Osteocyte (in vitro differentiated cells): ENCODE measurements around the gene THUMPD1. TPM values are rescaled to one million over a fixed set of nuclear protein-coding genes. Genes with fewer than 3 reads are reported as not detected.
"Not testable (repeated sequence)": the region's sequence is repeated elsewhere in the genome, so short reads cannot be mapped to it uniquely, and the experiment has no call there.

Experiments used
- DNase-seq: peaks from one replicate; pipeline ENCODE4 v3.0.0; 2021; ENCODE audit warnings: mixed read lengths; ENCODE audit not compliant: unreplicated experiment; ENCODE audit errors: extremely low spot score
- H3K27ac Mint-ChIP-seq: one replicate; pipeline ENCODE4 v1.8.0; 2021; ENCODE audit warnings: mild to moderate bottlenecking, mixed read lengths; ENCODE audit not compliant: unreplicated experiment
- H3K27me3 Mint-ChIP-seq: one replicate; pipeline ENCODE4 v1.8.0; 2021; ENCODE audit warnings: mixed read lengths; ENCODE audit not compliant: unreplicated experiment
- H3K36me3 Mint-ChIP-seq: one replicate; pipeline ENCODE4 v1.8.0; 2021; ENCODE audit warnings: mixed read lengths; ENCODE audit not compliant: unreplicated experiment
- H3K4me1 Mint-ChIP-seq: one replicate; pipeline ENCODE4 v1.8.0; 2021; ENCODE audit warnings: mixed read lengths; ENCODE audit not compliant: unreplicated experiment
- H3K4me3 Mint-ChIP-seq: one replicate; pipeline ENCODE4 v1.8.0; 2021; ENCODE audit warnings: mild to moderate bottlenecking, moderate library complexity, mixed read lengths; ENCODE audit not compliant: unreplicated experiment
- H3K9me3 Mint-ChIP-seq: one replicate; pipeline ENCODE4 v1.8.0; 2021; ENCODE audit warnings: mixed read lengths; ENCODE audit not compliant: unreplicated experiment
- CTCF ChIP-seq: fragments of 200-600 bp; sonication (generic); IDR thresholded peaks from 2 replicates; pipeline ENCODE4 v1.5.0; 2021; ENCODE audit warnings: antibody characterized with exemption, mild to moderate bottlenecking, moderate library complexity
- total RNA-seq: library from RNA; stranded (reverse); gene quantifications from 2 replicates; pipeline ENCODE4 v1.2.1, GENCODE V29; 2021

THUMPD1 gene
- total RNA-seq, 1 donor from 2014 or later: 36.3 TPM

GRCh38 chr16:20696618-20697017, 45.0 kb downstream of the THUMPD1 start:
- no peak for TF ChIP-seq CTCF
- Mint-ChIP-seq H3K9me3 (no peaks in the 10 kb centered on the region), H3K4me1 (peaks cover 2% of the 10 kb centered on the region), H3K4me3 (no peak overlapping the region), H3K27ac (no peak overlapping the region), H3K36me3 (no peaks in the 10 kb centered on the region), H3K27me3 (no peaks in the 10 kb centered on the region)
- no peak for DNase-seq

GRCh38 chr16:20695024-20695423, 46.6 kb downstream of the THUMPD1 start:
- Mint-ChIP-seq H3K4me1 (peaks cover 2% of the 10 kb centered on the region), H3K36me3 (no peaks in the 10 kb centered on the region), H3K4me3 (no peak overlapping the region), H3K27ac (no peak overlapping the region), H3K27me3 (no peaks in the 10 kb centered on the region), H3K9me3 (no peaks in the 10 kb centered on the region)
- DNase-seq: no peak
- TF ChIP-seq CTCF: no peak

- not testable (repeated sequence) for H3K36me3 Mint-ChIP-seq
These were observed 47.5 kb downstream of the THUMPD1 start for GRCh38 chr16:20694096-20694495.

GRCh38 chr16:20689668-20690067, 52.0 kb downstream of the THUMPD1 start:
- no peak for DNase-seq
- no peaks in the 10 kb centered on the region for H3K27me3 Mint-ChIP-seq
- no peaks in the 10 kb centered on the region for H3K36me3 Mint-ChIP-seq
- TF ChIP-seq CTCF: no peak
- no peak overlapping the region for H3K27ac Mint-ChIP-seq
- H3K4me3 Mint-ChIP-seq: no peak overlapping the region
- no peaks in the 10 kb centered on the region for H3K4me1 Mint-ChIP-seq
- no peaks in the 10 kb centered on the region for H3K9me3 Mint-ChIP-seq

More at GRCh38 chr16:20694096-20694495, 47.5 kb downstream of the THUMPD1 start:
- not testable (repeated sequence) for DNase-seq, H3K9me3 Mint-ChIP-seq, H3K27me3 Mint-ChIP-seq, H3K4me1 Mint-ChIP-seq, H3K27ac Mint-ChIP-seq, H3K4me3 Mint-ChIP-seq

GRCh38 chr16:20683812-20684211, 57.8 kb downstream of the THUMPD1 start:
- H3K27ac Mint-ChIP-seq: no peak overlapping the region
- H3K27me3 Mint-ChIP-seq: peaks cover 2% of the 10 kb centered on the region
- H3K4me3 Mint-ChIP-seq: no peak overlapping the region
- no peaks in the 10 kb centered on the region for H3K4me1 Mint-ChIP-seq
- H3K9me3 Mint-ChIP-seq: no peaks in the 10 kb centered on the region
- no peaks in the 10 kb centered on the region for H3K36me3 Mint-ChIP-seq
- no peak for DNase-seq
- TF ChIP-seq CTCF: no peak

Other genes starting within 250 kb of the THUMPD1 start
- gene ACSM2B, start 165.5 kb downstream of the THUMPD1 start, total RNA-seq: not detected in 2 replicates
- gene ACSM1, start 44.1 kb downstream of the THUMPD1 start, total RNA-seq: not detected in 2 replicates
- 0.94 and 1.7 TPM in 2 replicates for gene ACSM3, start 22.2 kb upstream of the THUMPD1 start, total RNA-seq
- gene ERI2, start 64.7 kb upstream of the THUMPD1 start, total RNA-seq: 16.6 and 18.3 TPM in 2 replicates
- 2.5 and 4.2 TPM in 2 replicates for gene REXO5, start 64.7 kb upstream of the THUMPD1 start, total RNA-seq
- 19.3 and 19.6 TPM in 2 replicates for gene DCUN1D3, start 158.5 kb upstream of the THUMPD1 start, total RNA-seq
- 14.9 and 18.1 TPM in 2 replicates for gene LYRM1, start 159.0 kb upstream of the THUMPD1 start, total RNA-seq